Retinal pigment epithelial cell (primary cell): ENCODE measurements around the gene FCN2.

ENCODE experiments used
- DNase-seq: peaks from one replicate; pipeline ENCODE4 v3.0.0-alpha.2; 2010; ENCODE audit warnings: low read depth
- H3K4me3 ChIP-seq: 2 replicates; pipeline ENCODE4 v1.5.1; 2011; ENCODE audit warnings: mild to moderate bottlenecking, low read length, control low read depth, moderate library complexity
- TF ChIP-seq, protein P1 (sequence below): conservative IDR thresholded peaks from 2 replicates; pipeline ENCODE4 v1.5.1; 2011; ENCODE audit warnings: low read depth, low read length, control low read depth, inconsistent platforms

FCN2 gene

DNA sequence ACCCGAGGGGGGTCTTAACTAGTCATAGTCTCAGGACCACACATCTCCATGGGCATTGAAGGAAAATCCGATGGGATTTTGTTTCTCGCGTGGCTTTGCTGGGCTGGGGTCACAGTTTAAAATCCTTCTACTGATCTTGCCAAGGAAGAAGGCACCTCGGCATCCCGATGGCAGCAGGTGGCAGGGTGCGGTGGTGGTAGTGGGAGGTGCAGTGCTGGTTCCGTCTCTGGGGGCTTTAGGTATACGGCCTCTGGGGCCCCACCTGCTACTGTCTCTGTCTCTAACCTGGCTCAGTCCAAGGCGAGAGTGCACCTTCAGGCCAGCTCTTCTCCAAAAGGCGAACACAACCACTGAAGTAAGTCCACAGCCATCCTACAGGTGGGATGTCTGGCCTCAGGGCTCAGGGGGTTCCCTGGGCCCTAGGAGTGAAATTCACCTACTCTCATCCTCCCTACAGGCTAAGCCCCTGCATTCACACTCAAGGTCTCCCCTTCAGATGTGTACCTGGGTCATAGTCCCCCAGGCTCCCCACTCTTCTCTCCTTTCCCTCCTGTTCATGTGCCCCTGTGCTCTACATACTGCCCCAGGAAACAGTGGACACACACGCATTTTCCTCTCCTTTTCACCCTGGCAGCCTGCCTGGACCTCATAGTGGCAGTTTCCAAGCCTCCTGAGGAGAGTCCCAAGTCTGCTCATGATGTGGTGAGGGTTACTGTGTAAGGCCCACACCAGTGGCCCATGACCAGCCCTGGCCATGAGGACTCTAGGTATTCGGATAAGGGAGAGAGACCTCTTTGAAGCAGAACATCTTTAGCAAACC lies 736 bp upstream of the FCN2 start:
- H3K4me3 ChIP-seq: no peak overlapping the region
- TF ChIP-seq, protein P1, sequence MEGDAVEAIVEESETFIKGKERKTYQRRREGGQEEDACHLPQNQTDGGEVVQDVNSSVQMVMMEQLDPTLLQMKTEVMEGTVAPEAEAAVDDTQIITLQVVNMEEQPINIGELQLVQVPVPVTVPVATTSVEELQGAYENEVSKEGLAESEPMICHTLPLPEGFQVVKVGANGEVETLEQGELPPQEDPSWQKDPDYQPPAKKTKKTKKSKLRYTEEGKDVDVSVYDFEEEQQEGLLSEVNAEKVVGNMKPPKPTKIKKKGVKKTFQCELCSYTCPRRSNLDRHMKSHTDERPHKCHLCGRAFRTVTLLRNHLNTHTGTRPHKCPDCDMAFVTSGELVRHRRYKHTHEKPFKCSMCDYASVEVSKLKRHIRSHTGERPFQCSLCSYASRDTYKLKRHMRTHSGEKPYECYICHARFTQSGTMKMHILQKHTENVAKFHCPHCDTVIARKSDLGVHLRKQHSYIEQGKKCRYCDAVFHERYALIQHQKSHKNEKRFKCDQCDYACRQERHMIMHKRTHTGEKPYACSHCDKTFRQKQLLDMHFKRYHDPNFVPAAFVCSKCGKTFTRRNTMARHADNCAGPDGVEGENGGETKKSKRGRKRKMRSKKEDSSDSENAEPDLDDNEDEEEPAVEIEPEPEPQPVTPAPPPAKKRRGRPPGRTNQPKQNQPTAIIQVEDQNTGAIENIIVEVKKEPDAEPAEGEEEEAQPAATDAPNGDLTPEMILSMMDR: no peak
- DNase-seq: no peak

- TF ChIP-seq, protein P1: no peak
These were observed 682 bp downstream of the FCN2 start for GRCh38 chr9:134881313-134881670.

DNA sequence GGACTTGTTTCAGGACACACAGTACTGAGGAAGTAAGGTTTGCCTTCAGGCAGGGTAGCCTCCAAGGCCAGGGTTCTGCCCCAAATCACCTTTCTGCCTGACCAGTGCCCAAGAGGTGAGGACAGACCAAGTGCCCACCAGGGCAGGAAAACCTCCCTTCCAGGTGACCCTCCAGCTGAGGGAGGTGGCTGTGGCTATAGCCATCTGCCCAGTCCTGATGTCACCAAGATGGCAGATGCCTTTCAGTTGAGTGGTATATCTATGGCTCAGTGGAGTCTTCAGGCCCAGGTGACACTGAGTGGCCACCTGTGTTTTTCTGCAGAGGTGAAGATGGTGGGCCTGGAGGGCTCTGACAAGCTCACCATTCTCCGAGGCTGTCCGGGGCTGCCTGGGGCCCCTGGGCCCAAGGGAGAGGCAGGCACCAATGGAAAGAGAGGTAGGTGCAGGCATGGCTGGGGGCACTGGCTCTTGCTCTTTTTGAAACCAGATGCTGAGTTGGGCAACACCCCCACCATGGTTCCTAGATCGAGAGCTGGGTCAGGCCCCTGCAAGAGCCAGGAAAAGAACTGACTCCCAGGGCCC lies 1.7 kb downstream of the FCN2 start:
- TF ChIP-seq, protein P1: no peak
- DNase-seq: no peak
- no peak overlapping the region for H3K4me3 ChIP-seq

More at GRCh38 chr9:134881313-134881670, 682 bp downstream of the FCN2 start:
- DNase-seq: no peak
- no peak overlapping the region for H3K4me3 ChIP-seq

GRCh38 chr9:134883040-134883782 lies 2.6 kb downstream of the FCN2 start:
- H3K4me3 ChIP-seq: no peak overlapping the region
- no peak for DNase-seq
- TF ChIP-seq, protein P1: no peak

- TF ChIP-seq, protein P1: no peak
- no peak for DNase-seq
- H3K4me3 ChIP-seq: no peak overlapping the region
These were observed 3.9 kb downstream of the FCN2 start for GRCh38 chr9:134884492-134884891.

- TF ChIP-seq, protein P1: no peak
- no peak for DNase-seq
- H3K4me3 ChIP-seq: no peak overlapping the region
These were observed 4.5 kb downstream of the FCN2 start for GRCh38 chr9:134885001-134885678.
